Activated naive CD4-positive, alpha-beta T cell treated with anti-CD3 and anti-CD28 coated beads, Interleukin-2, amount 10 ng/mL, durations not matched to agents 7 days and 5 days (primary cell): ENCODE data around the gene RNF166.

Source experiments
- CTCF ChIA-PET: fragments of 350-600 bp; sonication (Branson Sonifier 250); formaldehyde crosslinking; loops from one replicate; lab custom pipeline; 2021; ENCODE audit warnings: antibody characterized with exemption; lab: Charles Lee
- DNase-seq: peaks from one replicate; pipeline ENCODE4 v3.0.0-alpha.2; 2020
- H3K27ac Mint-ChIP-seq: one replicate; pipeline ENCODE4 v1.8.0; 2021; ENCODE audit warnings: mild to moderate bottlenecking, moderate library complexity, mixed read lengths
- H3K27me3 Mint-ChIP-seq: one replicate; pipeline ENCODE4 v1.8.0; 2021; ENCODE audit warnings: mild to moderate bottlenecking, mixed read lengths
- H3K36me3 Mint-ChIP-seq: one replicate; pipeline ENCODE4 v1.8.0; 2021; ENCODE audit warnings: mixed read lengths
- H3K4me1 Mint-ChIP-seq: one replicate; pipeline ENCODE4 v1.8.0; 2021; ENCODE audit warnings: mixed read lengths
- H3K4me3 Mint-ChIP-seq: one replicate; pipeline ENCODE4 v1.8.0; 2021; ENCODE audit warnings: mild to moderate bottlenecking, moderate library complexity, mixed read lengths
- H3K9me3 Mint-ChIP-seq: one replicate; pipeline ENCODE4 v1.8.0; 2021; ENCODE audit warnings: mixed read lengths

The RNF166 gene

GRCh38 chr16:88706229-88706964 lies at the start of gene RNF166, which contains the start of gene CTU2:
TSS of gene RNF166 (minus strand) at chr16:88706408. CDS start at chr16:88706325, 83 bp downstream.
TSS of gene CTU2 (plus strand) at chr16:88706503. CDS start at chr16:88706531, 28 bp downstream.
- no peaks in the 10 kb centered on the region for H3K9me3 Mint-ChIP-seq
- CTCF ChIA-PET: interaction anchor here (1.3 to 1.6 kb wide), 4 partner anchors 19 to 75 kb away, joined by 3 to 5 read pairs (median 4); no protein-coding TSS in a partner anchor
- H3K27ac Mint-ChIP-seq: peak within 1 kb of the TSS; percentile 99
- H3K4me3 Mint-ChIP-seq: peak within 1 kb of the TSS; percentile 94
- H3K4me1 Mint-ChIP-seq: peaks cover 33% of the 10 kb centered on the region
- H3K27me3 Mint-ChIP-seq: no peaks in the 10 kb centered on the region
- DNase-seq: peak; percentile 94
- peaks cover 35% of the 10 kb centered on the region for H3K36me3 Mint-ChIP-seq

GRCh38 chr16:88754912-88755744 lies 48.9 kb upstream of the RNF166 start:
- H3K4me1 Mint-ChIP-seq: peaks cover 23% of the 10 kb centered on the region
- no peak overlapping the region for H3K27ac Mint-ChIP-seq

GRCh38 chr16:88754109-88754911 lies 48.1 kb upstream of the RNF166 start:
- no peak for DNase-seq
- peaks cover 12% of the 10 kb centered on the region for H3K36me3 Mint-ChIP-seq
- no peaks in the 10 kb centered on the region for H3K9me3 Mint-ChIP-seq
- no peaks in the 10 kb centered on the region for H3K27me3 Mint-ChIP-seq
- CTCF ChIA-PET: interaction anchor here (1.1 to 1.7 kb wide), 3 partner anchors 11 to 17 kb away, joined by 4 to 7 read pairs (median 5); no protein-coding TSS in a partner anchor
- H3K4me1 Mint-ChIP-seq: peaks cover 18% of the 10 kb centered on the region
- H3K4me3 Mint-ChIP-seq: no peak overlapping the region
- H3K27ac Mint-ChIP-seq: no peak overlapping the region

More at GRCh38 chr16:88754912-88755744, 48.9 kb upstream of the RNF166 start:
- no peaks in the 10 kb centered on the region for H3K27me3 Mint-ChIP-seq
- peaks cover 12% of the 10 kb centered on the region for H3K36me3 Mint-ChIP-seq
- CTCF ChIA-PET: interaction anchor here (1.3 to 1.7 kb wide), 3 partner anchors 12 to 27 kb away, joined by 3 to 7 read pairs (median 5); no protein-coding TSS in a partner anchor
- no peak for DNase-seq
- no peak overlapping the region for H3K4me3 Mint-ChIP-seq
- no peaks in the 10 kb centered on the region for H3K9me3 Mint-ChIP-seq

GRCh38 chr16:88753602-88754001 lies 47.4 kb upstream of the RNF166 start:
- Mint-ChIP-seq H3K9me3 (no peaks in the 10 kb centered on the region), H3K4me1 (peaks cover 11% of the 10 kb centered on the region), H3K36me3 (peaks cover 8% of the 10 kb centered on the region), H3K27ac (no peak overlapping the region), H3K4me3 (no peak overlapping the region), H3K27me3 (no peaks in the 10 kb centered on the region)
- DNase-seq: no peak
- CTCF ChIA-PET: interaction anchor here (1.1 to 1.7 kb wide), 3 partner anchors 10 to 16 kb away, joined by 4 to 7 read pairs (median 5); no protein-coding TSS in a partner anchor

- H3K27ac Mint-ChIP-seq: no peak overlapping the region
- no peak for DNase-seq
- H3K9me3 Mint-ChIP-seq: no peaks in the 10 kb centered on the region
- H3K4me1 Mint-ChIP-seq: peaks cover 7% of the 10 kb centered on the region
- CTCF ChIA-PET: interaction anchor here (1.1 to 1.7 kb wide), 2 partner anchors 10 to 13 kb away, joined by 4 to 5 read pairs; no protein-coding TSS in a partner anchor
- H3K27me3 Mint-ChIP-seq: no peaks in the 10 kb centered on the region
- H3K4me3 Mint-ChIP-seq: no peak overlapping the region
- peaks cover 7% of the 10 kb centered on the region for H3K36me3 Mint-ChIP-seq
These were observed 47.0 kb upstream of the RNF166 start for GRCh38 chr16:88753191-88753590.

GRCh38 chr16:88752386-88753002 lies 46.3 kb upstream of the RNF166 start:
- no peak overlapping the region for H3K4me3 Mint-ChIP-seq
- no peak for DNase-seq
- CTCF ChIA-PET: no interaction called here
- peaks cover 9% of the 10 kb centered on the region for H3K4me1 Mint-ChIP-seq
- H3K36me3 Mint-ChIP-seq: peaks cover 7% of the 10 kb centered on the region
- no peak overlapping the region for H3K27ac Mint-ChIP-seq
- no peaks in the 10 kb centered on the region for H3K9me3 Mint-ChIP-seq
- H3K27me3 Mint-ChIP-seq: no peaks in the 10 kb centered on the region

GRCh38 chr16:88750854-88751253 lies 44.6 kb upstream of the RNF166 start:
- no peak for DNase-seq
- Mint-ChIP-seq H3K4me3 (no peak overlapping the region), H3K4me1 (peaks cover 20% of the 10 kb centered on the region), H3K36me3 (peaks cover 7% of the 10 kb centered on the region), H3K9me3 (no peaks in the 10 kb centered on the region), H3K27me3 (no peaks in the 10 kb centered on the region), H3K27ac (no peak overlapping the region)
- CTCF ChIA-PET: no interaction called here

GRCh38 chr16:88749358-88749757 lies 43.1 kb upstream of the RNF166 start:
- Mint-ChIP-seq H3K4me3 (no peak overlapping the region), H3K9me3 (no peaks in the 10 kb centered on the region), H3K27me3 (no peaks in the 10 kb centered on the region), H3K27ac (no peak overlapping the region), H3K4me1 (peaks cover 30% of the 10 kb centered on the region), H3K36me3 (peaks cover 7% of the 10 kb centered on the region)
- DNase-seq: no peak
- CTCF ChIA-PET: no interaction called here

GRCh38 chr16:88748364-88748763 lies 42.2 kb upstream of the RNF166 start:
- Mint-ChIP-seq H3K4me3 (no peak overlapping the region), H3K36me3 (peaks cover 5% of the 10 kb centered on the region)

GRCh38 chr16:88747588-88748301 lies 41.5 kb upstream of the RNF166 start:
- H3K36me3 Mint-ChIP-seq: peaks cover 5% of the 10 kb centered on the region
- peaks cover 41% of the 10 kb centered on the region for H3K4me1 Mint-ChIP-seq
- no peak overlapping the region for H3K4me3 Mint-ChIP-seq
- H3K9me3 Mint-ChIP-seq: no peaks in the 10 kb centered on the region
- CTCF ChIA-PET: interaction anchor here (0.7 to 3.4 kb wide), 3 partner anchors 11 to 33 kb away, joined by 3 to 19 read pairs (median 3); no protein-coding TSS in a partner anchor
- peak; percentile 71 for DNase-seq
- no peaks in the 10 kb centered on the region for H3K27me3 Mint-ChIP-seq
- H3K27ac Mint-ChIP-seq: peak overlapping the region; percentile 58

More at GRCh38 chr16:88748364-88748763, 42.2 kb upstream of the RNF166 start:
- no peak for DNase-seq
- no peaks in the 10 kb centered on the region for H3K9me3 Mint-ChIP-seq
- H3K27me3 Mint-ChIP-seq: no peaks in the 10 kb centered on the region
- H3K4me1 Mint-ChIP-seq: peaks cover 38% of the 10 kb centered on the region
- no peak overlapping the region for H3K27ac Mint-ChIP-seq
- CTCF ChIA-PET: no interaction called here

- Mint-ChIP-seq H3K4me1 (peaks cover 41% of the 10 kb centered on the region), H3K4me3 (no peak overlapping the region), H3K27ac (peak overlapping the region; percentile 82), H3K9me3 (no peaks in the 10 kb centered on the region), H3K27me3 (no peaks in the 10 kb centered on the region), H3K36me3 (peaks cover 1% of the 10 kb centered on the region)
- no peak for DNase-seq
- CTCF ChIA-PET: interaction anchor here (3.4 to 4.5 kb wide), 2 partner anchors 10 to 36 kb away, joined by 19 to 40 read pairs; no protein-coding TSS in a partner anchor
These were observed 40.3 kb upstream of the RNF166 start for GRCh38 chr16:88746506-88746905.
